ENCODE data around the gene HAO2.

HAO2 gene

GRCh38 chr1:119438761-119439160 is 70.2 kb downstream of the HAO2 start:
- no peak for DNase-seq (ENCODE audit: low spot score)

GRCh38 chr1:119440721-119441307 is 72.2 kb downstream of the HAO2 start:
- no peak for DNase-seq (ENCODE audit: low spot score)

GRCh38 chr1:119442756-119443155 is 74.2 kb downstream of the HAO2 start:
- no peak for DNase-seq (ENCODE audit: low spot score)
